ENCODE results near the gene KRTAP10-2. TPM values are rescaled to one million over a fixed set of nuclear protein-coding genes. Genes with fewer than 3 reads are reported as not detected.

The KRTAP10-2 gene
- total RNA-seq, 1 experiment from 2014 or later = not detected

GRCh38 chr21:44532712-44533111 lies 18.6 kb downstream of the KRTAP10-2 start:
- Mint-ChIP-seq H3K4me3 (no peak overlapping the region), H3K9me3 (peaks cover 0 to 5% of the 10 kb centered on the region in 2 experiments; a peak in 2 of 5 replicates), H3K4me1 (peaks cover 2 to 8% of the 10 kb centered on the region in 2 experiments; a peak in 3 of 4 replicates), H3K27ac (no peak overlapping the region), H3K36me3 (ENCODE audit: insufficient read depth in 1 of 3, low read depth in 3 of 3) (peaks cover 0 to 5% (median 0%) of the 10 kb centered on the region in 3 experiments; a peak in 1 of 7 replicates), H3K27me3 (ENCODE audit: low read depth) (no peaks in the 10 kb centered on the region; the same call in none of the 2 replicates)
- DNase-seq = peak; percentile 27
- H3K27me3 ChIP-seq (ENCODE audit: insufficient read depth, low read length) = no peaks in the 10 kb centered on the region
- H3T11ph ChIP-seq (ENCODE audit: low read length) = no peak overlapping the region
- no peak overlapping the region for H3K18ac ChIP-seq (ENCODE audit: insufficient read length, low read depth, low read length)
- H4K20me1 ChIP-seq (ENCODE audit: control insufficient read depth, insufficient read depth, insufficient read length) = no peaks in the 10 kb centered on the region
- H3K9me3 ChIP-seq (ENCODE audit: control insufficient read depth, low read depth, low read length) = no peaks in the 10 kb centered on the region
- no peak overlapping the region for H4K8ac ChIP-seq (replicated peaks; ENCODE audit: insufficient read length, low read depth, low read length)
- H3K9ac ChIP-seq (ENCODE audit: extremely low read depth, insufficient read length, low read length) = no peak overlapping the region
- no peaks in the 10 kb centered on the region for H3K79me1 ChIP-seq (ENCODE audit: insufficient read depth, low read depth, low read length, poor library complexity, severe bottlenecking)
- no peaks in the 10 kb centered on the region; the same call in 1 of the 2 replicates for H3K4me1 ChIP-seq (ENCODE audit: insufficient read depth, low read length)
- H2BK120ac ChIP-seq (ENCODE audit: low read depth, low read length, poor library complexity, severe bottlenecking) = no peak overlapping the region
- no peak overlapping the region for H3K27ac ChIP-seq (ENCODE audit: insufficient read length, low read depth, low read length)
- no peak overlapping the region for H3K4me2 ChIP-seq (ENCODE audit: insufficient read depth, insufficient read length, low read length)
- H4K91ac ChIP-seq (ENCODE audit: insufficient read length, low read depth, low read length) = no peak overlapping the region
- no CpG with 5 or more reads among the region's 16 CpGs for WGBS (ENCODE audit: extremely low coverage, insufficient read length, low lambda C conversion rate)
- H3K79me2 ChIP-seq (ENCODE audit: insufficient read depth, low read length) = no peaks in the 10 kb centered on the region
- H2BK12ac ChIP-seq (ENCODE audit: insufficient read length, low read depth, low read length) = no peak overlapping the region
- H2BK20ac ChIP-seq (ENCODE audit: low read depth, low read length, poor library complexity, severe bottlenecking) = no peak overlapping the region
- H2BK5ac ChIP-seq (ENCODE audit: insufficient read length, low read length) = no peak overlapping the region
- H3K14ac ChIP-seq (ENCODE audit: insufficient read depth, low read length) = no peak overlapping the region
- no peaks in the 10 kb centered on the region for H3K23me2 ChIP-seq (ENCODE audit: insufficient read length, low read depth, low read length, poor library complexity, severe bottlenecking)
- no peak overlapping the region for H3K4ac ChIP-seq (ENCODE audit: low read depth, low read length)
- H3K56ac ChIP-seq (ENCODE audit: insufficient read length, low read depth, low read length) = no peak overlapping the region
- no peak overlapping the region for H4K5ac ChIP-seq (ENCODE audit: insufficient read length, low read depth, low read length)
- no peak overlapping the region for H3K23ac ChIP-seq (ENCODE audit: insufficient read length, low read depth, low read length)
- H2AK5ac ChIP-seq (ENCODE audit: insufficient read length, low read length) = no peak overlapping the region
- TF ChIP-seq CTCF (conservative IDR thresholded peaks at IDR 0.05) = no peak
- no peak overlapping the region for H2BK15ac ChIP-seq (ENCODE audit: low read depth, low read length)
- H2AFZ ChIP-seq (ENCODE audit: low read length) = no peak overlapping the region
